Anterior cingulate cortex (tissue), 58 donors: ENCODE measurements around the gene ARL4A.
A peak's percentile ranks its signal among the peaks of the same experiment; 100 is the strongest.

ENCODE experiments used
- DNase-seq, 58 donors: peaks; one replicate each; lab custom pipeline; 2025; lab: John Stamatoyannopoulos, UW

The ARL4A gene

DNA sequence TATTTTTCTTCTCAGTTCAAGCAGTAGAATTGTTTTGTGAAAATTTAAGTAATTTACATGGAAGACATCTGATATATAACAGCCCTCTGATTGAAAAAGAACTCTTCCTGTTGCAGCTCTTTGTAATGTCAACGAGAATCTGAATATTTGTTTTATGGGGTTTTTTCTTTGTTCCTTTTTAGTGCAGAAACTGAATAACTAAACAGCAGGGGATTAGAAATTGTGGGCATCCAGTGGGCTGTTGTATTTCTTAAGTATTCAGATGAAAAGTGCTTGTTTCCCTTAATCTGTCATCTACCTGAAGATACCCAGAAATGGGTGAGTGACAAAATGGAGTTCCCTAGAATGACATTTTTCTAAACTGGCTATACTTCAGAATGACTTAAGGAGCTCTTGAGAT is 7.4 kb downstream of the ARL4A start:
- DNase-seq = no peak

DNA sequence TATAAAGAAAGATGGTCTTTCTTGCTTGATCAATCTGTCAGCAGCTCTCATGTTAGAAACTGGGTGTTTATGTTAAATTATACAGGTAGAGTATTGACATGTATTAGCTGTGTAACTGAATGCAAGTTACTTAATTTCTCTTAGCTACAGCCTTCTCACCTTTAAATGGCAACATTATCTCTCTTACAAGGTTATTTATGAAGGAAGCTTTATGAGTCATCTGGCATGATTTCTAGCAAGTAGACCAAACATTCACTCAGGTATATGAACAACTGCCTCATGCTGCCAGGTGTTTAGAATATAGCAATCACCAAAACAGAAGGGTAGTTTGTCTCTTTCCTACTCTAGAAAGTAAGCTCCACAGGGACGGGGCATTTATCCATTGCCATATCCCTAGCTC is 8.5 kb downstream of the ARL4A start:
- no peak for DNase-seq

GRCh38 chr7:12699299-12699698 is 11.9 kb downstream of the ARL4A start:
- no peak for DNase-seq

GRCh38 chr7:12701433-12701832 is 14.0 kb downstream of the ARL4A start:
- no peak for DNase-seq

DNA sequence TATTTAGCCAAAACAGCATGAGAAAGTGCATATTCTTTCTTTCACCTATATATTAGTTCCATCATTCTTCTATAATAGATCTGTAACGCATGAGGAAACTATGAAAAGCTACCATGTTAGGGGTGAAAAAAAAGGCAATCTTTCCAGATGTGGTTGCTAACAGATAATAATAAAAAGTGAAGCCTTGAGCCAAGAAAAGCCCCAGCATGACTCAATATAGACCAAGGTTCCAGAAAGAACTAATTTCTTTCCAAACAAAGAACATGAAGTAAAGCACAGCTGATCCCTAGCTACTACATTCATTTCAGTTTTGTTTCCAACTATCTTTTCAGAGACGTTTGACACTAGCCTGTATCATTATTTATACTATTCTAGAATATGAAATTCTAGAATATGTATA is 16.4 kb downstream of the ARL4A start:
- no peak for DNase-seq

DNA sequence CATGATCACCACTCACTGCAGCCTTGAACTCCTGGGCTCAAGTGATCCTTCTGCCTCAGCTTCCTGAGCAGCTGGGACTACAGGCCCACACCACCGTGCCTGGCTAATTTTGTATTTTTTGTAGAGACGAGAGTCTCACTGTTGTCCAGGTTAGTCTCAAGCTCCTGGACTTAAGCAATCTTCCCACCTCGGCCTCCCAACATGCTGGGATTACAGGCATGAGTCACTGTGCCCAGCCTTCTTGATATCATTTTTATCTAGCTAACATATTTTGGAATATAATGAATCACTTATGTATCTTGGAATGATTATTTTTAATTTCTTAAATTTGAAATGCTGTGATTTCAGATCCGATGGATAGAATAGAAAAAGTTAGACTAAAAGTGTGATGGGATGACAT is 18.4 kb downstream of the ARL4A start:
- no peak for DNase-seq

DNA sequence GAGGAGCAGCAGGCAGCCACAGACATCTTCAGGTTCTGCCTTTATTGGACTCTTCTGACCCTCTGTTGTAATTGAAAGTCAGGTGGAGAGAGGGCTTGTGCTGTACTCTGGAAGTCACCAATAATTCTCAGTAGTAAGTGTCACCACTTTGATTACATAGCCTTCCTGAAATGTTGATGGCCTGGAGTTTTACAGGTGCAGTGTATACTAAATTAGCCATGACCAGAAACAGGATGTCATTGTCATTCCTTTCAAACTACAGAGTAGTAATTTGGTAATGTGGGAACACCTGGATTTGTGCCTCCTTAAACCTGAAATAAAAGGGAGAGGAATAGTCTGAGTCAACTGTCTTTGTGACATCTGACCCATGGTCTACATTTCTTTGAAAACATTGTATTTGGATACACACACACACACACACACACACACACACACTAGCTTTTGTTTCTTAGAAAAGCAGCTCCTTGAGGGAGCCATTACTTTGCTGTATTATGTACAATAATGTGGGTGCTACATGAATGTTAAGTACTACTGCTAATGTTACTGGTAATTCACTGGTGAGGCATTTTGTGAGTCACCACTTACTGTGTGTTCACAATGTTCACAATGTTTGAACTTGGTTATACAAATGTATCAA is 19.6 kb downstream of the ARL4A start:
- DNase-seq = no peak

DNA sequence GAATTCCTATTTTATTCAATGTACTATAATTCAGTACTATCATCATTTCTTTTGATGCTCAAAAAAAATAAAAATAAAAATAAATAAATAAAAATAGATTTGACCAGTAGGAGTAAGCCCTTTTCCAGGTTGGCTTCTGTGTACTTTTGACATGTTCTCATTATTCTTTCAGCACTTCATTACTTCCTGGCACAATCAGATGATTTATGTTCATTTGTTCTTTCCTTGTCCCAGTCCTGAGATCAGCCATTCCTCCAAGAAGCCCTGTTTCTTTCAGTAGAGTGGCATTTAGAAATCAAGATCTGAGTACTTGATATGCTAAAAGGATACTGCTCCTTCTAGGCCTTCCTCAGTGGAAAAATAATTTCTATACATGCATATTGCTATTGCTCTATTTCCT is 20.9 kb downstream of the ARL4A start:
- no peak for DNase-seq

GRCh38 chr7:12709726-12710502 is 22.5 kb downstream of the ARL4A start:
- DNase-seq = no peak

DNA sequence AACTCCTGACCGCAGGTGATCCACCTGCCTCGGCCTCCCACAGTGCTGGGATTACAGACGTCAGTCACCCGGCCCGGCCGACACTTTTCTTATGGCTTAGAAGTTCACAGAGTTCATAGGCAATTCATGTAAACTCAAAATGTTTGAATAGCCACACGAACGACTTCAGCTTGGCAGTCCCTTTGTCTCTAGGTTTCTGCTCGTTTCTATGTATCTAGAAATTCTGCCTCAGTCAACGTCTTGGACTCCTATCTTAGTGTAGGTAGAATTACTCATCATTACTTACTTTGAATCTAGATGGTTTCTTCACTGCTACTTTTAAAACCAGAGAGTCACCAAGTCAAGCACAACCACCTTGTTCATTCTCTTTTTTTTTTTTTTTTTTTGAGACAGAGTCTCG is 23.7 kb downstream of the ARL4A start:
- DNase-seq = no peak

- no peak for DNase-seq
These were observed 24.8 kb downstream of the ARL4A start for GRCh38 chr7:12712236-12712635.

GRCh38 chr7:12713625-12714378 is 26.4 kb downstream of the ARL4A start:
- DNase-seq = no peak

DNA sequence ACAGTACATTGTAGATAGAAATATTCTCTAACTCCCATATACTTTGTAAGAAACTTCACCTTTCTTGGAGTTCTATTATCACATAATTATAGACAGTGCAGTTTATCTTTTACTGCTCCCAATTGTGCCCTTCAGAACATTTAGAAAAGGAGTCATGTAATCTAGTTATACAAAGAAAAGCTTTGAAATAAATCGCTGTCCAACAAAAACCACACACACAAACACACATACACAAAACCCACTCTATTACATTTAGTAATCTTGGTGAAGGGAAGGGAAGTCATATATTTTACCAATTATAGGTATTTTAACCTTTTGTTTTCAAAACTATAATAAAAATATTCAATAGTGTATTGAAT is 26.9 kb downstream of the ARL4A start:
- DNase-seq = no peak

GRCh38 chr7:12715372-12716133 is 28.1 kb downstream of the ARL4A start:
- DNase-seq = peak in 41 of 58 donors; percentile 3 to 73 (median 29)

DNA sequence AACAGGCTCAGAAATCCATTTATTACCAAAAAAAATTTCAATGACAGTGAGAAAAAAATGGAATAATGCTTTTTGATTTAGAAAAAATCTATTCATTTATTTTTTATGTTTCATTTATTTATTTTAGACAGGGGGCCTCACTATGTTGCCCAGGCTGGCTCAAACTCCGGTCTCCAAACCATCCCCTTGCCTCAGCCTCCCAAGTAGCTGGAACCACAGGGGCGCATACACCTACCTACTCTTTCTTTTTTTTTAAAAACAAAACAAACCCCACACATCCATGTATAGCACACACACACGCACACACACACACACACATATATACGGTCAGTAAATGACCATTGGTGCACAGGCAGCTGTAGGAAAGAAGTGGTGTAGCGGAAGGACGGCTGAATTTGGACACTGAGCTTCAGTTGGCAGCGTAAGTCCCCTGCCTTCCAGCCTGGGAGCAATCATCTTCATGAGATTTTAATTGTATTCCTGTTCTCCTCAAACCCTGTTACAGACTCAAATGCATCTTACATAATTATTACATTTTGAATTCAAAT is 28.8 kb downstream of the ARL4A start:
- DNase-seq = no peak

DNA sequence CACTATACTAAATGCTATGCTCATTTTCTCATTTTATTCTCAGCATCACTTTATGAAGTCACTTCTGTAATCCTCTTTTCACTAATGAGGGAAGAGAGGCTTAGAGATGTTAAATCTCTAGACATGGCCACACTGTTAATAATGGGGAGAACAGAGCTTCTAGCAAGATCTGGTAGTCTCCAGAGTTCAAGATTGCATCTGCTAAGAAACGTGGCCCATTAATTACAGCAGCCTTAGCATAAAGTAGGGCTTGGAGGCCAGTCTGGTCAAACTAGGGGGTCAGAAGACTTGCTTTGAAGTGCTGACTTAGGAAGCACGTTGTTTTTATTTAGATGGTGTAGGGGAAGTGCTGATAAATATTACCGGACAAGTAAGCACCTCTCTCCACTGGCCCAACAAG is 29.3 kb downstream of the ARL4A start:
- no peak for DNase-seq

DNA sequence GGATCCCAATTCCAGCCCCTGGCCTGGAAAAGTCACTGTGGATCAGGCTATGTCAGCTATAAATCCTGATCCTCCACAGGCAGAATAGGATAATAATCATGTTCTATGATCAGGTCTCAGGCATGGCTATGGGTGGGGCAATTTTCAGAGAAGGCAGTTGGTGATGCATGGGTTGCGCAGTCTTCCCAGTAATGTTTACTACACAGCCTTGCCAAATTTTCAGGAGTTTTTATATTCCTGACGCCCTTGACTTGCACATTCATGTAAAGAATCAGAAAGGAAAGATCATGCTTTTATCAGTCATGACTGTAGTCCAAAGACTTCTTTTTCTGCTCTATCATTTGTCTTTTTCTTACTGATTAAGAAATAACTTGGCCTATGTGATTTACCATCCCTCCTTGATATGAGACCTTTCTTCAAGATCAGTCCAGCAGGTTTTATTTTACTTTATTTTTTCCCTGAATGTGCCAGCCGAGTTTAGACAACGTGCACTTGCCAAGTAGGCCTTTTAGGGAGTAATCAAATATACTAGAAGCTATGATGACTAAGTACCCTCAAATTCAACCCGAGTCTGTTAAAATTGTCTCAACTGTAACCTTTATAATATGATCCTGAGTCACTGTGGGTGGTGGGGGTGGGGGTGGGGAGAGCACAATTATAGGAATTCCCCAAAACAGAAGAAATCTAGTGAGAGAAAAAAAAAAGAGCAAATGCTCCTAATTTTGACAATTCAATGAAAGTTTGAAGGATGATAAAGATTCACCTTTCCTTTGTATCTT is 31.9 kb downstream of the ARL4A start:
- no peak for DNase-seq

DNA sequence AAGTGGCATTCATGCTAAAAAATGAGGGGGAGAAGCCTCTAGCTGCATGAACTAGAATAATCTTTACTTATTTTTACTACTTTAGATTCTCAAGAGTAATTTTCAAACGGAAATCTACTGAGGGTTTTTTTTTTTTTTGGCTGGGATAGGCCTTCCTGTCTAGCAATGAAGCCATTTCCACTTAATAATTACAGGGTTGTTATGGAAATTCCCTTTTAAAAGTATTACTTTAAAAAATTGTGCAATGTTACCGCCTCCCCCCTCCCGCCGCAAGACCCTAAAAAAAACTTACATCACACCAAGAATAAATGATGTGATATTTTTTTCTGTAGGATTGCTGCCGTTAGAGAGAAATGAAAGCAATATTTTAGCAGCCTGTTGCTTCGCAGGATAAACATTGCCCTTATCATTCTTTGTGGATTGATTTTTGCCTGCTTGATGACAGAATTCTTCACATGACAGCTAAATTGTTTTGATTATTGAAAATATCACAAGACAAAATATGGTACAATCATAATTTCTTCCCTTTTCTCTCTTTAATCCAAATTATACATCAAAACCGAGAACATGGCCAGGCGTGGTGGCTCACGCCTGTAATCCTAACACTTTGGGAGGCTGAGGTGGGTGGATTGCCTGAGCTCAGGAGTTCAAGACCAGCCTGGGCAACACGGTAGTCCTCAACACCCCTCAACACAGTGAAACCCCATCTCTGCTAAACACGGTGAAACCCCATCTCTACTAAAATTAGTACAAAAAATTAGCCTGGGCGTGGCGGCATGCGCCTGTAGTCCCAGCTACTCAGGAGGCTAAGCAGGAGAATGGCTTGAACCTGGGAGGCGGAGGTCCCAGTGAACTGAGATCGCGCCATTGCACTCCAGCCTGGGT is 32.8 kb downstream of the ARL4A start:
- DNase-seq = no peak

DNA sequence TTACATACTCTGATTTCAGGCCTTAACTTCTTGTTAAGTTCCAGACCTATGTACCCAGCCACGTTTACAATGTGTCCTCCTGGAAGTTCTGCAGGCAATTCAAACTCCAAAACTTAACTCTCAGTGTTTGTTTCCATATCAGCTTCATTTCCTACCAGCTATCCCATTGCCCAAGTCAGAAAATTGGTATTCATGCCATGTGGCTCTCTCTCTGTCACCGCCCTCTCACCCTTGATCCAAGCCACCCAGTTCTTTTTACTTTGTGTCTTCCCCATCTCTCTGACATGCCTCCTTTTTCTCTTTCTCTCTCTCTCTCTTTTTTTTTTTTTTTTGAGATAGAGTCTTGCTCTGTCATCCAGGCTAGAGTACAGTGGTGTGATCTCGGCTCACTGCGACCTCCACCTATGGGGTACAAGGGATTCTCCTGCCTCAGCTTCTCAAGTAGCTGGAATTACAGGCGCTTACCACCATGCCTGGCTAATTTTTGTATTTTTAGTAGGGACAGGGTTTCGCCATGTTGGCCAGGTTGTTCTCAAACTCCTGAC is 33.9 kb downstream of the ARL4A start:
- DNase-seq = no peak
